DOHH2 (cell line): ENCODE measurements around the gene OTOL1.

ENCODE experiments used
- H3F3A ChIP-seq: fragments of 200-600 bp; sonication (generic), shearing (Covaris generic); 2 replicates; pipeline ENCODE4 v1.6.0; 2016; ENCODE audit warnings: antibody characterized with exemption, mild to moderate bottlenecking; ENCODE audit not compliant: control insufficient read depth, insufficient read depth
- H3K27ac ChIP-seq: fragments of 200-600 bp; sonication (generic); 2 replicates; pipeline ENCODE4 v1.5.1; 2014; ENCODE audit warnings: low read depth, mild to moderate bottlenecking, low read length, moderate library complexity
- H3K27me3 ChIP-seq: fragments of 200-600 bp; sonication (generic); 2 replicates; pipeline ENCODE4 v1.6.1; 2014; ENCODE audit warnings: mild to moderate bottlenecking, low read length, mixed read lengths; ENCODE audit not compliant: control insufficient read depth
- H3K36me3 ChIP-seq: fragments of 200-600 bp; sonication (generic); 2 replicates; pipeline ENCODE4 v1.6.1; 2014; ENCODE audit warnings: mild to moderate bottlenecking, low read length, moderate library complexity, mixed read lengths; ENCODE audit not compliant: control insufficient read depth
- H3K4me1 ChIP-seq: fragments of 200-600 bp; sonication (generic); 2 replicates; pipeline ENCODE4 v1.6.1; 2014; ENCODE audit warnings: mild to moderate bottlenecking, low read length, mixed read lengths; ENCODE audit not compliant: control insufficient read depth
- H3K4me2 ChIP-seq: fragments of 200-600 bp; sonication (generic); 2 replicates; pipeline ENCODE4 v1.6.0; 2014; ENCODE audit warnings: mild to moderate bottlenecking, low read length, moderate library complexity
- H3K4me3 ChIP-seq: fragments of 200-600 bp; sonication (generic); 2 replicates; pipeline ENCODE4 v1.5.1; 2014; ENCODE audit warnings: mild to moderate bottlenecking, low read length, mixed read lengths
- H3K79me2 ChIP-seq: fragments of 200-600 bp; sonication (generic); 2 replicates; pipeline ENCODE4 v1.6.1; 2014; ENCODE audit warnings: mild to moderate bottlenecking, low read length, mixed read lengths; ENCODE audit not compliant: control insufficient read depth
- H3K9me2 ChIP-seq: fragments of 200-600 bp; sonication (generic); replicated peaks from 2 replicates; pipeline ENCODE4 v1.6.1; 2014; ENCODE audit warnings: mild to moderate bottlenecking, low read length, mixed read lengths; ENCODE audit not compliant: control insufficient read depth
- H3K9me3 ChIP-seq: fragments of 200-600 bp; sonication (generic); 2 replicates; pipeline ENCODE4 v1.6.1; 2014; ENCODE audit warnings: antibody characterized with exemption, low read length, mixed read lengths; ENCODE audit not compliant: control insufficient read depth, insufficient read depth
- H4K20me1 ChIP-seq: fragments of 200-600 bp; sonication (generic); 2 replicates; pipeline ENCODE4 v1.6.0; 2014; ENCODE audit warnings: low read depth, mild to moderate bottlenecking, antibody characterized with exemption, low read length, moderate library complexity; ENCODE audit not compliant: control insufficient read depth, insufficient read depth
- EZH2phosphoT487 ChIP-seq: fragments of 200-600 bp; sonication (generic); IDR thresholded peaks from 2 replicates; pipeline ENCODE4 v1.6.1; 2017; ENCODE audit warnings: borderline replicate concordance, mild to moderate bottlenecking, antibody characterized with exemption, low read length, moderate library complexity, mixed read lengths
- TF ChIP-seq, protein P1 (sequence below): fragments of 200-600 bp; sonication (generic); IDR thresholded peaks from one replicate; pipeline ENCODE4 v1.5.1; 2014; ENCODE audit warnings: antibody characterized with exemption, mild to moderate bottlenecking, low read depth, low read length; ENCODE audit not compliant: poor library complexity, severe bottlenecking

Gene OTOL1

DNA sequence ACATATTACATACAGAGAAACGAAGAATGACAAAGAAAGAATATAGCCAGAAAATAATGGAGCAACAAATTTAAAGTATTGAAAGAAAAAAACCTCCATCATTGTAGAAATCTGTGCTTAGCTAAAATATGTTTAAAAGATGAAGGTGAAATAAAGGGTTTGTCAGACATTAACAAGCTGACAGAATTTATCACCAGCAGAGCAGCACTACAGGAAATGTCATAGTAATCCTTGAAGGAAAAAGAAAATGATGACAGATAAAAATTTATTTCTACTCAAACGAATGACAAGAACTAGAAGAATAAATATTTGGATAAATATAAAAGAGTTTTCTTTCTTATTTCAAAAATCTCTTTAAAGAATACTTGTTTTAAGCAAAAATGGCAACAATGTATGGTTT is 40.6 kb upstream of the OTOL1 start:
- no peak overlapping the region for H3K4me3 ChIP-seq
- H4K20me1 ChIP-seq: no peaks in the 10 kb centered on the region
- no peak for TF ChIP-seq EZH2phosphoT487
- TF ChIP-seq, protein P1, sequence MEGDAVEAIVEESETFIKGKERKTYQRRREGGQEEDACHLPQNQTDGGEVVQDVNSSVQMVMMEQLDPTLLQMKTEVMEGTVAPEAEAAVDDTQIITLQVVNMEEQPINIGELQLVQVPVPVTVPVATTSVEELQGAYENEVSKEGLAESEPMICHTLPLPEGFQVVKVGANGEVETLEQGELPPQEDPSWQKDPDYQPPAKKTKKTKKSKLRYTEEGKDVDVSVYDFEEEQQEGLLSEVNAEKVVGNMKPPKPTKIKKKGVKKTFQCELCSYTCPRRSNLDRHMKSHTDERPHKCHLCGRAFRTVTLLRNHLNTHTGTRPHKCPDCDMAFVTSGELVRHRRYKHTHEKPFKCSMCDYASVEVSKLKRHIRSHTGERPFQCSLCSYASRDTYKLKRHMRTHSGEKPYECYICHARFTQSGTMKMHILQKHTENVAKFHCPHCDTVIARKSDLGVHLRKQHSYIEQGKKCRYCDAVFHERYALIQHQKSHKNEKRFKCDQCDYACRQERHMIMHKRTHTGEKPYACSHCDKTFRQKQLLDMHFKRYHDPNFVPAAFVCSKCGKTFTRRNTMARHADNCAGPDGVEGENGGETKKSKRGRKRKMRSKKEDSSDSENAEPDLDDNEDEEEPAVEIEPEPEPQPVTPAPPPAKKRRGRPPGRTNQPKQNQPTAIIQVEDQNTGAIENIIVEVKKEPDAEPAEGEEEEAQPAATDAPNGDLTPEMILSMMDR: no peak
- H3K4me2 ChIP-seq: no peak overlapping the region
- no peaks in the 10 kb centered on the region for H3K4me1 ChIP-seq
- H3K27me3 ChIP-seq: no peaks in the 10 kb centered on the region
- H3K36me3 ChIP-seq: no peaks in the 10 kb centered on the region
- H3K79me2 ChIP-seq: no peaks in the 10 kb centered on the region
- no peak overlapping the region for H3K27ac ChIP-seq
- no peaks in the 10 kb centered on the region for H3K9me2 ChIP-seq
- H3F3A ChIP-seq: no peaks in the 10 kb centered on the region
- H3K9me3 ChIP-seq: no peaks in the 10 kb centered on the region

GRCh38 chr3:161462138-161462537 is 34.5 kb upstream of the OTOL1 start:
- no peaks in the 10 kb centered on the region for H3K36me3 ChIP-seq
- no peaks in the 10 kb centered on the region for H3K9me3 ChIP-seq
- no peaks in the 10 kb centered on the region for H3K27me3 ChIP-seq
- no peaks in the 10 kb centered on the region for H3K9me2 ChIP-seq
- H4K20me1 ChIP-seq: no peaks in the 10 kb centered on the region
- H3K27ac ChIP-seq: no peak overlapping the region
- H3K4me2 ChIP-seq: no peak overlapping the region
- H3K4me3 ChIP-seq: no peak overlapping the region
- TF ChIP-seq, protein P1: no peak
- no peak for TF ChIP-seq EZH2phosphoT487
- no peaks in the 10 kb centered on the region for H3K79me2 ChIP-seq
- no peaks in the 10 kb centered on the region for H3F3A ChIP-seq
- H3K4me1 ChIP-seq: no peaks in the 10 kb centered on the region

GRCh38 chr3:161471211-161471610 is 25.4 kb upstream of the OTOL1 start:
- Histone ChIP-seq H4K20me1 (no peaks in the 10 kb centered on the region), H3K9me2 (no peaks in the 10 kb centered on the region), H3K4me2 (no peak overlapping the region), H3K4me3 (no peak overlapping the region), H3K27me3 (no peaks in the 10 kb centered on the region), H3K4me1 (no peaks in the 10 kb centered on the region), H3K79me2 (no peaks in the 10 kb centered on the region), H3K9me3 (no peaks in the 10 kb centered on the region), H3K36me3 (no peaks in the 10 kb centered on the region), H3F3A (no peaks in the 10 kb centered on the region), H3K27ac (no peak overlapping the region)
- TF ChIP-seq EZH2phosphoT487: no peak
- TF ChIP-seq, protein P1: no peak

DNA sequence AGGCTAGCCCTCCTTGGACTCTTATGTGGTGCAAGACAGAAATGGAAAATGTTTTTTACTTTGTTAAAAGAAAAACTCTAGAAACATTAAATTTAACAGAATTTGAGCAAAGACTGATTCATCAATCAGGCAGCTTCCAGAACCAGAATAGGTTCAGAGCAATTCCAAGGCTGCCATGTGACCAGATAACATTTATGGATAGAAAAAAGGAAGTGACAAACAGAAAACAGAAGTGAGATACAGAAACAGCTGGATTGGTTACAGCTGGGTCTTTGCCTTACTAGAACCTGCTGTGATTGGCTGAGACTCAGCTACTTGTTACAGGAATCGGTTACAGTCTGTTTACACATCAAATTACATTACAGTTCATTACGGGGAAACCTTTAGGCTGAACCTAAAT is 22.5 kb upstream of the OTOL1 start:
- H3K4me3 ChIP-seq: no peak overlapping the region
- H4K20me1 ChIP-seq: no peaks in the 10 kb centered on the region
- no peaks in the 10 kb centered on the region for H3K9me2 ChIP-seq
- H3K36me3 ChIP-seq: no peaks in the 10 kb centered on the region
- no peaks in the 10 kb centered on the region for H3K27me3 ChIP-seq
- H3F3A ChIP-seq: no peaks in the 10 kb centered on the region
- no peak overlapping the region for H3K4me2 ChIP-seq
- no peaks in the 10 kb centered on the region for H3K79me2 ChIP-seq
- TF ChIP-seq EZH2phosphoT487: no peak
- TF ChIP-seq, protein P1: no peak
- H3K27ac ChIP-seq: no peak overlapping the region
- H3K4me1 ChIP-seq: no peaks in the 10 kb centered on the region
- no peaks in the 10 kb centered on the region for H3K9me3 ChIP-seq
